Esophagus muscularis mucosa (tissue), 4 donors: Measurements from ENCODE around the gene IFT27. TPM values are rescaled to one million over a fixed set of nuclear protein-coding genes. Genes with fewer than 3 reads are reported as not detected.

ENCODE experiments used
- DNase-seq: peaks from one replicate; pipeline ENCODE4 v3.0.0-alpha.2; 2017; ENCODE audit errors: extremely low spot score
- H3K27ac ChIP-seq, 4 donors: fragments of 200-600 bp; sonication (generic); replicated peaks in 1 of 4; 1 replicate in 3 of 4; 2 replicates in 1 of 4; pipeline ENCODE4 v1.5.1; 2016 to 2019; ENCODE audit warnings: mild to moderate bottlenecking in 1 of 4
- H3K27me3 ChIP-seq, 4 donors: fragments of 200-600 bp; sonication (generic); one replicate each; pipeline versions ENCODE4 v1.5.1 to v1.6.0; 2016 to 2019
- H3K36me3 ChIP-seq, 4 donors: fragments of 200-600 bp; sonication (generic); one replicate each; pipeline ENCODE4 v1.5.1; 2016 to 2019
- H3K4me1 ChIP-seq, 4 donors: fragments of 200-600 bp; sonication (generic); one replicate each; pipeline ENCODE4 v1.5.1; 2016 to 2019
- H3K4me3 ChIP-seq, 4 donors: fragments of 200-600 bp; sonication (generic); 1 replicate in 2 of 4; 2 replicates in 2 of 4; pipeline ENCODE4 v1.5.1; 2016 to 2019; ENCODE audit warnings: mild to moderate bottlenecking in 4 of 4, moderate library complexity in 1 of 4
- H3K9me3 ChIP-seq, 4 donors: fragments of 200-600 bp; sonication (generic); 1 replicate in 3 of 4; 2 replicates in 1 of 4; pipeline ENCODE4 v1.5.1; 2016 to 2019
- EP300 ChIP-seq: sonication (generic); formaldehyde crosslinking; IDR thresholded peaks from one replicate; pipeline ENCODE4 v1.6.1; 2017; ENCODE audit warnings: antibody characterized with exemption
- POLR2A ChIP-seq: fragments of 450-650 bp; IDR thresholded peaks from one replicate; pipeline ENCODE4 v1.6.1; 2017; ENCODE audit warnings: antibody characterized with exemption, moderate library complexity, mild to moderate bottlenecking, low read depth
- POLR2AphosphoS5 ChIP-seq, 2 donors: sonication (generic); formaldehyde crosslinking; IDR thresholded peaks; one replicate each; pipeline ENCODE4 v1.6.1; 2017; ENCODE audit warnings: antibody characterized with exemption in 2 of 2
- WGBS: methylation state at CpG from one replicate; pipeline ENCODE4 v1.1.5; 2018; 5-methylcytosine and 5-hydroxymethylcytosine counted together
- intact Hi-C: fragments of 100-400 bp; cut with DNase I; formaldehyde crosslinking; loops from one replicate; pipeline ENCODE4 v1.15.1; 2023
- total RNA-seq, 4 donors: library from RNA; depleted of rRNA; stranded (reverse); fragments of >200 nt; gene quantifications; one replicate each; pipeline versions ENCODE4 v1.1.0 to v1.2.1, GENCODE V29; 2016
- TF ChIP-seq, protein P1 (sequence below), 3 experiments: fragments of 200-600 bp in 2 of 3; fragments of 450-650 bp in 1 of 3; sonication (generic) in 2 of 3; IDR thresholded peaks; one replicate each; pipeline ENCODE4 v1.5.1; 2017 to 2019; ENCODE audit warnings: antibody characterized with exemption in 3 of 3, mild to moderate bottlenecking in 2 of 3, moderate library complexity in 1 of 3

The IFT27 gene
- total RNA-seq, 4 donors from 2014 or later = 15.2 to 24.1 (median 17.0) TPM

DNA sequence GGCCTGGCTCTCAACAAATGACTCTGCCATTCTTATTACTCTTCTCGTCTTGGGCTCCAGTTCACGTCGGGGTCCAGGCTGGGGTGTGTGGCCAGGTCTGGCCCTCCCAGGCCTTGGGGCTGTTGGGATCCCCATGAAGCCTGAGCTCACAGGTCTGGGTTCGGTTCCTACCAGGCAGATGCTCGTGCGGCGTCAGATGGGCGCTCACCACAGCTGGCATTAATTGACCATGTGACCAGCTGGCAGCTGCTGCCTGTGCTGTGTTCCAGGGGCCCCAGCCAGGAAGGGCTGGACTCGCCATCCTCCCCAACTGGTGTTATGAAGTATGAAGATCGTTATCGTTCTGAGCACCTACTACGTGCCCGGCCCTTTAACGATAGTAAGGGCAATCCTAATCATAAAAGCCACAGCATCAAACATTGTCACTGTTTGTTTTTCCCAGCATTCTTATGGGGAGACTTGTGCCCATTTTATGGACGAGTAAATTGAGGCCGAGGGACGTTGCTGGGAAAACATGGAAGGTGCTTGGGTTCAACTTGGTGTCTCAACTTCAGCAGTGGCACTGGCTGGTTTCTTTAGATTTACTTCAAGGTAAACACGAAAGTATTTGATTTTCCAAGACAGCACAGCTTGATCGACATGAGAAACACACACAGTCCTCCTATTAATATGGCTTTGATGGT is 45.6 kb downstream of the IFT27 start:
- 93% methylated on average over 18 of the region's 19 CpGs for WGBS
- TF ChIP-seq POLR2AphosphoS5 (IDR thresholded peaks at IDR 0.05) (no peak), POLR2A (no peak), EP300 (no peak)
- TF ChIP-seq, protein P1, sequence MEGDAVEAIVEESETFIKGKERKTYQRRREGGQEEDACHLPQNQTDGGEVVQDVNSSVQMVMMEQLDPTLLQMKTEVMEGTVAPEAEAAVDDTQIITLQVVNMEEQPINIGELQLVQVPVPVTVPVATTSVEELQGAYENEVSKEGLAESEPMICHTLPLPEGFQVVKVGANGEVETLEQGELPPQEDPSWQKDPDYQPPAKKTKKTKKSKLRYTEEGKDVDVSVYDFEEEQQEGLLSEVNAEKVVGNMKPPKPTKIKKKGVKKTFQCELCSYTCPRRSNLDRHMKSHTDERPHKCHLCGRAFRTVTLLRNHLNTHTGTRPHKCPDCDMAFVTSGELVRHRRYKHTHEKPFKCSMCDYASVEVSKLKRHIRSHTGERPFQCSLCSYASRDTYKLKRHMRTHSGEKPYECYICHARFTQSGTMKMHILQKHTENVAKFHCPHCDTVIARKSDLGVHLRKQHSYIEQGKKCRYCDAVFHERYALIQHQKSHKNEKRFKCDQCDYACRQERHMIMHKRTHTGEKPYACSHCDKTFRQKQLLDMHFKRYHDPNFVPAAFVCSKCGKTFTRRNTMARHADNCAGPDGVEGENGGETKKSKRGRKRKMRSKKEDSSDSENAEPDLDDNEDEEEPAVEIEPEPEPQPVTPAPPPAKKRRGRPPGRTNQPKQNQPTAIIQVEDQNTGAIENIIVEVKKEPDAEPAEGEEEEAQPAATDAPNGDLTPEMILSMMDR (IDR thresholded peaks at IDR 0.05) = no peak
- H3K4me1 ChIP-seq = peaks cover 0 to 5% (median 0%) of the 10 kb centered on the region in 4 donors
- no peaks in the 10 kb centered on the region for H3K9me3 ChIP-seq
- no peak for DNase-seq
- H3K27me3 ChIP-seq = peaks cover 0 to 73% (median 0%) of the 10 kb centered on the region in 4 donors
- intact Hi-C loops = no loop called here
- H3K36me3 ChIP-seq = no peaks in the 10 kb centered on the region
- no peak overlapping the region for H3K4me3 ChIP-seq
- no peak overlapping the region for H3K27ac ChIP-seq

DNA sequence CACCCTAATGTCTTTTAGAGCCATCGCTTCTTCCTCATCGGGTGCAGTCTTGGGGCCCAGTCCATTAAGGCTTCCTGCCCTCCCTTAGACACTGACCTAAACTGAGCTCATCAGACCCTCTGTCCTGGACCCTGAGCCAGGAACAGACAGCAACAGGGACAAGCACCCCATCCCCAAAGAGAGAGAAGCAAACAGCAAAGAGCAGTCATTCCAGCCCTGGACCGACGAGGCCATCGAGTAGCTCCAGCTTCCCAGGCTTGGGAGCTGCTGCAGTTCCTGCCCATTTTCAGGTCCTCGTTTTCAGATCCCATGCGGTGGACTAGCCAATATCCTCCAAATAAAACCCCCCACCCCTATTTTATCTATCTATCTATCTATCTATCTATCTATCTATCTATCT is 46.6 kb downstream of the IFT27 start:
- Histone ChIP-seq H3K27ac (no peak overlapping the region), H3K9me3 (no peaks in the 10 kb centered on the region), H3K4me1 (peaks cover 0 to 4% (median 0%) of the 10 kb centered on the region in 4 donors), H3K36me3 (no peaks in the 10 kb centered on the region), H3K27me3 (peaks cover 0 to 75% (median 0%) of the 10 kb centered on the region in 4 donors), H3K4me3 (no peak overlapping the region)
- DNase-seq = no peak
- intact Hi-C loops = no loop called here
- no peak for TF ChIP-seq POLR2AphosphoS5 (IDR thresholded peaks at IDR 0.05)
- TF ChIP-seq, protein P1 (IDR thresholded peaks at IDR 0.05) = no peak
- TF ChIP-seq POLR2A = no peak
- no peak for TF ChIP-seq EP300
- WGBS = 79% methylated on average over 7 of the region's 7 CpGs

DNA sequence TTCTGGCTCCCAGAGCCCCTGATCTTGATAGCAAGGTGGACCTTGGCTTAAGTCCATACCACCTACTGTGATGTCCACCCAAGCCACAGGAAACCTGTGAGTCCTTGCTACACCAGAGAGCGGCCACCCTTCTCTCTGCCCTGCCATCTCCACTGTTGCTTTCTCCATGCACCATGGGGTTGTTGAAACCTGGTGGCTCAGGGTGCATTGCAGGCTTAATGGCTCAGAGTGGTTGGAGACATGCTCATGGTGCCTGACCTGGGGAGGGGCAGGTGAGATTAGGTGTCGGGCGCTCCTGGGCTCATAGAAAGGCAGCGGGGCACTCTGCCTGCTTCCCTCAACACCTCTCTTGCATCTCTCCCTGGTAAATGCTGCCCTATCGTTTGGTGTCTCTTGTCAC is 47.4 kb downstream of the IFT27 start:
- WGBS = 67% methylated on average over 3 of the region's 5 CpGs
- Histone ChIP-seq H3K9me3 (no peaks in the 10 kb centered on the region), H3K4me1 (no peaks in the 10 kb centered on the region), H3K4me3 (no peak overlapping the region), H3K27ac (no peak overlapping the region), H3K27me3 (peaks cover 0 to 76% (median 1%) of the 10 kb centered on the region in 4 donors), H3K36me3 (no peaks in the 10 kb centered on the region)
- TF ChIP-seq POLR2A = no peak
- no peak for TF ChIP-seq EP300
- TF ChIP-seq POLR2AphosphoS5 (IDR thresholded peaks at IDR 0.05) = no peak
- TF ChIP-seq, protein P1 (IDR thresholded peaks at IDR 0.05) = no peak
- intact Hi-C loops = no loop called here
- DNase-seq = no peak

DNA sequence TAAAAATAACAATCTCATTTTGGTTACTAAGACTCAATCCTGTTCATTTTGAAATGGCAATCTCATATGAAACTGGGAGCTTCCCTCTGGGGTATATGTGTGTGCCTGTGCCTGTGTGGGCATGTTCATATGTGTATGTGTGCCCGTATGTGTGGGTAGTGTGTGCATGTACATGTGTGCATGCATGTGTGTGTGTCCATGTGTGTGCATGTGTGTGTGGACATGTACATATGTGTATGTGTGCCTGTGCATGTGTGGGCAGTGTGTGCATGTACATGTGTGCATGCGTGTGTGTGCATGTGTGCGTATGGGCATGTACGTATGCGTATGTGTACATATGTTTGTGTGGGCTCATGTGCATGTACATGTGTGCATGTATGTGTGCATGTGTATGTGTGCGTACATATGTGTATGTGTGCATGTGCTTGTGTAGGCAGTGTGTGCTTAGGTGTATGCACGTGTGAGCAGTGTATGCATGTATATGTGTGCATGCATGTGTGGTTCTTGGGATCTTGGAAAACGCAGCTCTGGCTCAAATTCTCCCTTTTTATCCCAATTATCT is 47.9 kb downstream of the IFT27 start:
- intact Hi-C loops = no loop called here
- Histone ChIP-seq H3K36me3 (no peaks in the 10 kb centered on the region), H3K9me3 (no peaks in the 10 kb centered on the region), H3K4me3 (no peak overlapping the region), H3K27ac (no peak overlapping the region), H3K4me1 (no peaks in the 10 kb centered on the region), H3K27me3 (peaks cover 0 to 76% (median 1%) of the 10 kb centered on the region in 4 donors)
- TF ChIP-seq POLR2A (no peak), POLR2AphosphoS5 (IDR thresholded peaks at IDR 0.05) (no peak), EP300 (no peak)
- TF ChIP-seq, protein P1 (IDR thresholded peaks at IDR 0.05) = no peak
- DNase-seq = peak; percentile 91
- WGBS = 75% methylated on average over 8 of the region's 8 CpGs
